ENCODE results near the gene NTF4. TPM values are rescaled to one million over a fixed set of nuclear protein-coding genes. Genes with fewer than 3 reads are reported as not detected.

The NTF4 gene
- total RNA-seq, 1 experiment from 2014 or later, result 1.7 TPM

DNA sequence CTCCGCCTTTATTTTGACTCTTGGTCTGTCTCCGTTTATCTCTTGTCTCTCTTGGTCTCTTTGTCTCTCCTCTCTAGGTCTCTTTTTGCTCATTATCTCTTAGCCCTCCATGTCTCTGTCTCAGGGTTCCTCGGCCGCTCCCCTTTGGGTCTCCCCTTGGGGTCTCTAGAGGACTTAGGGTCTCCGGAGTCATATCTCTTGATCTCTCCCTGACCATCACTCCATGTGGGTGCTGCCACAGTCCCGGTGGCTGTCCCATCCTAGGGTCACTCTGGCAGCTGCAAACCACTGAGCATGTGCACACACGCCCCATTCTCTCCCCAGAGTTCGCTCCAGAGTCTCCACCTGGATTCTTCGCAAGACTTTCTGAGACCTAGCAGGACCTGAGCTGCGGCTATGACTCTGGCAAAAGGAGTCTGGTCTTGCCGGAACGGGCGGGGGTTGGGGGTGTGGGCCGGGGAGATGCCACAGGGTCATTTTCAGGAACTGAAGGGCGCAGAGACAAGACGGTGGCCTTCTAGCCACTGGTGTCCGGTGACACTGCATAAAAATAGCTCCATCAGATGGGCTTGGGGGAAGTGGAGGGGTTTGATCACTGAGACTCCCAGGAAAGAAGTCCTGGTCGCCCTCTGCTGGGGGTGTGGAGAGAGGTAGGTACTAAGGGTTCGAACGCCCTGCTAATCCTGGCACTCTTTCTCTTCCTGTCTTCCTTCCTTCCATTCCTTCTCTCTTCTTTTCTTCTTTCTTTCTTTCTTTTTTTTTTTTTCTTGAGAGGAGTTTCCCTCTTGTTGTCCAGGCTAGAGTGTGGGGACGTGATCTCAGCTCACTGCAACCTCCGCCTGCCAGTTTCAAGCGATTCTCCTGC lies 9.1 kb upstream of the NTF4 start:
- BruUV-seq (replicated peaks), result no TSS peak
- intact Hi-C loops (cut with micrococcal nuclease), result loop anchor here (2.0 kb wide), 2 partner anchors 125 to 285 kb away; no protein-coding TSS in a partner anchor
- H3K4me1 ChIP-seq (ENCODE audit: control insufficient read depth in 1 of 2, insufficient read depth in 2 of 2, low read length in 2 of 2), result peaks cover 10 to 11% of the 10 kb centered on the region in 2 experiments
- no peaks in the 10 kb centered on the region for H4K20me1 ChIP-seq (ENCODE audit: insufficient read depth)
- H3K4me3 ChIP-seq (replicated peaks in 1 of 2; ENCODE audit: low read depth in 1 of 2, low read length in 2 of 2), result no peak overlapping the region
- H3K27me3 ChIP-seq (ENCODE audit: insufficient read depth, low read length), result no peaks in the 10 kb centered on the region
- no peaks in the 10 kb centered on the region for H3K9me2 ChIP-seq (ENCODE audit: insufficient read depth)
- no peak overlapping the region for H2AFZ ChIP-seq (ENCODE audit: low read depth, low read length, poor library complexity, severe bottlenecking)
- H3K4me2 ChIP-seq (ENCODE audit: low read length), result peak overlapping the region; percentile 59
- no peak overlapping the region for H3K27ac ChIP-seq (ENCODE audit: low read depth, low read length)
- H3K79me2 ChIP-seq (ENCODE audit: insufficient read depth, low read length), result no peaks in the 10 kb centered on the region
- peak; percentile 45 for DNase-seq (ENCODE audit: low read depth, low spot score)
- TF ChIP-seq, protein P1, sequence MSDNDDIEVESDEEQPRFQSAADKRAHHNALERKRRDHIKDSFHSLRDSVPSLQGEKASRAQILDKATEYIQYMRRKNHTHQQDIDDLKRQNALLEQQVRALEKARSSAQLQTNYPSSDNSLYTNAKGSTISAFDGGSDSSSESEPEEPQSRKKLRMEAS (IDR thresholded peaks at IDR 0.05), result no peak
- TF ChIP-seq, protein P2, sequence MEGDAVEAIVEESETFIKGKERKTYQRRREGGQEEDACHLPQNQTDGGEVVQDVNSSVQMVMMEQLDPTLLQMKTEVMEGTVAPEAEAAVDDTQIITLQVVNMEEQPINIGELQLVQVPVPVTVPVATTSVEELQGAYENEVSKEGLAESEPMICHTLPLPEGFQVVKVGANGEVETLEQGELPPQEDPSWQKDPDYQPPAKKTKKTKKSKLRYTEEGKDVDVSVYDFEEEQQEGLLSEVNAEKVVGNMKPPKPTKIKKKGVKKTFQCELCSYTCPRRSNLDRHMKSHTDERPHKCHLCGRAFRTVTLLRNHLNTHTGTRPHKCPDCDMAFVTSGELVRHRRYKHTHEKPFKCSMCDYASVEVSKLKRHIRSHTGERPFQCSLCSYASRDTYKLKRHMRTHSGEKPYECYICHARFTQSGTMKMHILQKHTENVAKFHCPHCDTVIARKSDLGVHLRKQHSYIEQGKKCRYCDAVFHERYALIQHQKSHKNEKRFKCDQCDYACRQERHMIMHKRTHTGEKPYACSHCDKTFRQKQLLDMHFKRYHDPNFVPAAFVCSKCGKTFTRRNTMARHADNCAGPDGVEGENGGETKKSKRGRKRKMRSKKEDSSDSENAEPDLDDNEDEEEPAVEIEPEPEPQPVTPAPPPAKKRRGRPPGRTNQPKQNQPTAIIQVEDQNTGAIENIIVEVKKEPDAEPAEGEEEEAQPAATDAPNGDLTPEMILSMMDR (IDR thresholded peaks at IDR 0.05 in 2 of 3, conservative IDR thresholded peaks at IDR 0.05 in 1 of 3; ENCODE audit: borderline replicate concordance in 1 of 3, insufficient read depth in 1 of 3, low read depth in 2 of 3, low read length in 2 of 3), result peak; percentile 36 to 65 (median 49)
- TF ChIP-seq FOSL1 (IDR thresholded peaks at IDR 0.05; ENCODE audit: low read depth) (no peak), CBX3 (IDR thresholded peaks at IDR 0.05; ENCODE audit: low read depth) (no peak), SRF (IDR thresholded peaks at IDR 0.05; ENCODE audit: low read depth) (no peak), EZH2phosphoT487 (IDR thresholded peaks at IDR 0.05; ENCODE audit: borderline replicate concordance) (no peak), RAD21 (IDR thresholded peaks at IDR 0.05; ENCODE audit: low read depth) (peak; percentile 68)
- ChIA-PET CTCF (interaction anchor here (0.7 to 2.6 kb wide), 16 partner anchors 9 to 278 kb away, joined by 3 to 18 read pairs (median 6); partner anchors contain the start of genes CGB7, GYS1, LIN7B and NTF4), POLR2A (interaction anchor here (0.7 kb wide), 1 partner anchor 76 kb away, joined by 3 read pairs; no protein-coding TSS in a partner anchor), RAD21 (ENCODE audit: low non-redundant PET in 1 of 2, low total read pairs in 2 of 2, uncharacterized antibody in 2 of 2, unreplicated experiment in 2 of 2) (interaction anchor here (0.9 to 1.4 kb wide), 2 partner anchors 125 kb away, joined by 3 to 5 read pairs; no protein-coding TSS in a partner anchor)
- peak; percentile 88 for ATAC-seq
- H3K9me3 ChIP-seq (ENCODE audit: control insufficient read depth in 1 of 2, insufficient read depth in 1 of 2, low read depth in 1 of 2, low read length in 2 of 2), result no peaks in the 10 kb centered on the region
- no peaks in the 10 kb centered on the region for H3K36me3 ChIP-seq (ENCODE audit: control insufficient read depth in 1 of 2, insufficient read depth in 2 of 2, low read length in 2 of 2)
- no peak overlapping the region for H3K9ac ChIP-seq (ENCODE audit: low read length)
